Caki2 (cell line): ENCODE measurements around the gene ZDHHC19. TPM values are rescaled to one million over a fixed set of nuclear protein-coding genes. Genes with fewer than 3 reads are reported as not detected.
"Not testable (repeated sequence)": the region's sequence is repeated elsewhere in the genome, so short reads cannot be mapped to it uniquely, and the experiment has no call there.

Source experiments
- DNase-seq: peaks from one replicate; pipeline ENCODE4 v3.0.0-alpha.2; 2015; ENCODE audit warnings: low read depth
- in situ Hi-C: cut with HindIII; loops from 2 replicates; pipeline ENCODE4 v1.10.0; 2016; ENCODE audit warnings: low sequenced_read_pairs, low pct_unique_long_range_greater_than_20kb, mixed read lengths
- total RNA-seq: library from RNA; depleted of rRNA; stranded (reverse); fragments of >200 nt; shearing (Covaris generic); gene quantifications from 2 replicates; pipeline ENCODE4 v1.2.3, GENCODE V29; 2014; ENCODE audit warnings: low replicate concordance; rRNA removed

Gene ZDHHC19
- total RNA-seq, result not detected in 2 replicates

GRCh38 chr3:196210673-196211556, at the start of gene ZDHHC19:
Gene ZDHHC19 (minus strand): TSS chr3:196211400. CDS start chr3:196211315, 85 bp downstream.
- DNase-seq, result no peak
- in situ Hi-C loops, result no loop called here

- no peak for DNase-seq
- in situ Hi-C loops, result no loop called here
Observed at GRCh38 chr3:196260784-196261183, 49.6 kb upstream of the ZDHHC19 start.

GRCh38 chr3:196255776-196256175, 44.6 kb upstream of the ZDHHC19 start:
- in situ Hi-C loops, result no loop called here
- DNase-seq, result no peak

DNA sequence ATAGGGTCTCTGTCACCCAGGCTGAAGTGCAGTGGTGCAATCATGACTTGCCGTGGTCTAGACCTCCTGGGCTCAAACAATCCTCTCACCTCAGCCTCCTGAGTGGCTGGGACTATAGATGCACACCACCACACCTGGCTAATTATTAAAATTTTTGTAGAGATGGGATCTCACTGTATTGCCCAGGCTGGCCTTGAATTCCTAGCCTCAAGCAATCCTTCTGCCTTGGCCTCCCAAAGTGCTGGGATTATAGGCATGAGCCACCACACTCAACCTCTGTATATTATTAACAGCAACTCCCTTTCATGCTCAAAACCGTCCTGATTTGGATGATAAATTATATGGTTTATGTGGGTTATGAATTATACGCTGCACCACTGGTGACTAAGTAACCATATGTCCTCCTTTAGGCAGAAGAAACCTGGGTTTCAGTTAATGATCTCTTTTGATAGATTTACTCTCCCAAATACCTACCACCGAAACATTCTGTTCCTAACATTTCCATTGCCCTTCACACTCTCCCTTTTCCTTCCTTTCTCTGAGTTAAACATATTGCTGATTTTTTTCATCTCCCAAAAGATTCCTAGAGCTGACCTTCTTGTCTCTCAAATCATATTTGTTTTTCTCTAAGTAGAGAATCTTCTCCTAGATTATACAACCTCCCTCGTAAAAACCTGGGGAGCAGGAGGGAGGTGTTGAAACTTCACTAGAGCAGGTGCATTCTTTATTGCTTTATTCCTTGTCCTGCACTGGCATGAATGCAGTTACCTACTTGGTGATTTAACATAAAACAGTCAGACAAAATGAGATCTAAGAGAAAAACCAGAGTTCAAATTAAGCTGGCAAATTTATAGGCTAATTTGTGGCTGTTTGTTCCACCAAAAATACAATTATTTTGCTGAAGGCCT, 43.4 kb upstream of the ZDHHC19 start:
- in situ Hi-C loops, result no loop called here
- DNase-seq, result no peak

DNA sequence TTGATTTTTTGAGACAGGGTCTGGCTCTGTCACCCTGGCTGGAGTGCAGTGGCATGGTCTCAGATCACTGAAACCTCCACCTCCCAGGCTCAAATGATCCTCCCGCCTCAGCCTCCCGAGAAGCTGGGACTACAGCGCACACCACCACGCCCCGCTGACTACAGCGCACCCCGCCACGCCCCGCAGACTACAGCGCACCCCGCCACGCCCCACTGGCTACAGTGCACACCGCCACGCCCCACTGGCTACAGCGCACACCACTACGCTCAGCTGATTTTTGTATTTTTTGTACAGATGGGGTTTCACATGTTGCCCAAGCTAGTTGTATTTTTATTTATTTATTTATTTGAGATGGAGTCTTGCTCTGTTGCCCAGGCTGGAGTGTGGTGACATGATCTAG, 40.7 kb upstream of the ZDHHC19 start:
- in situ Hi-C loops, result no loop called here
- DNase-seq, result no peak

- DNase-seq, result no peak
- in situ Hi-C loops, result no loop called here
Observed at GRCh38 chr3:196246612-196247308, 35.6 kb upstream of the ZDHHC19 start.

DNA sequence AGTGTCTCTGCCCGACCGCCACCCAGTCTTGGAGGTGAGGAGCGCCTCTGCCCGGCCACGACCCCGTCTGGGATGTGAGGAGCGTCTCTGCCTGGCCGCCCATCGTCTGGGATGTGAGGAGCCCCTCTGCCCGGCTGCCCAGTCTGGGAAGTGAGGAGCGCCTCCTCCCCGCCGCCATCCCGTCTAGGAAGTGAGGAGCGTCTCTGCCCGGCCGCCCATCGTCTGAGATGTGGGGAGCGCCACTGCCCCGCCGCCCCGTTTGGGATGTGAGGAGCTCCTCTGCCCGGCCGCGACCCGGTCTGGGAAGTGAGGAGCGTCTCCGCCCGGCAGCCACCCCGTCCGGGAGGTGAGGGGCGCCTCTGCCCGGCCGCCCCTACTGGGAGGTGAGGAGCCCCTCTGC, 33.0 kb upstream of the ZDHHC19 start:
- DNase-seq, in situ Hi-C loops: not testable (repeated sequence)

DNA sequence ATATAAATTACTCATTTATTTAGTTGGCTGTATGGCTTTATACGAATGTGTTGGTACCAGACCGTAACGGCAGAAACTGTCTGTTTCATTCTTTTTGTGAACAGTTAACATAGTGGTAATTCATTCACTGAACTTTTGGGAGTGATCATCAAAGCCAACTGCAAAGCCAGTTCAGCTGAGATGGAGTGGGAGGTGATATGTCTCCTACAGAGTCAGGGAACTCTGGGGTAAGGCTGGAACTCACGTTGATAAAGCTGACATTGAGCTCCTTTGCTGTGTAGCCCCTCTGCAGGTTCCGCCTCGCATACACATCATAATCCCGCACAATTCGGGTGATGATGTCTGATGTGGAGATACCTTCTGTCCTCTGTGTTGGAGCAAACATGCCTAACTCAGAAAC, 30.5 kb upstream of the ZDHHC19 start:
- in situ Hi-C loops, result no loop called here
- DNase-seq, result no peak

DNA sequence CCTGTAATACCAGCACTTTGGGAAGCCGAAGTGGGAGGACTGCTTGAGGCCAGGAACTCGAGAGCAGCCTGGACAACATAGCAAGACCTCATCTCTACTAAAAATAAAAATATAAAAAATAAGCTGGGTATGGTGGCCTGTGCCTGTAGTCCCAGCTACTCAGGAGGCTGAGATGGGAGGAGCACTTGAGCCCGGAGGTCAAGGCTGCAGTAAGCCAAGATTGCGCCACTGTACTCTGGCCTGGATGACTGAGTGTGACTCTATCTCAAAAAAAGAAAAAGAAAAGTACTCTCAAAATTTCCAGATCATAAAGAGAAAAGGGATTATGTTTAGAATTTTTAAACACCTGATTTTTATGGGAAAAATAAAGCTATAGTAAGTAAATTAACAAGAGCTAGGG, 29.2 kb upstream of the ZDHHC19 start:
- in situ Hi-C loops, result no loop called here
- DNase-seq, result no peak

GRCh38 chr3:196238612-196239560, 27.7 kb upstream of the ZDHHC19 start:
- in situ Hi-C loops, result no loop called here
- no peak for DNase-seq

GRCh38 chr3:196237203-196237602, 26.0 kb upstream of the ZDHHC19 start:
- in situ Hi-C loops, result no loop called here
- no peak for DNase-seq

- no peak for DNase-seq
- in situ Hi-C loops, result no loop called here
Observed at GRCh38 chr3:196236223-196236622, 25.0 kb upstream of the ZDHHC19 start.

DNA sequence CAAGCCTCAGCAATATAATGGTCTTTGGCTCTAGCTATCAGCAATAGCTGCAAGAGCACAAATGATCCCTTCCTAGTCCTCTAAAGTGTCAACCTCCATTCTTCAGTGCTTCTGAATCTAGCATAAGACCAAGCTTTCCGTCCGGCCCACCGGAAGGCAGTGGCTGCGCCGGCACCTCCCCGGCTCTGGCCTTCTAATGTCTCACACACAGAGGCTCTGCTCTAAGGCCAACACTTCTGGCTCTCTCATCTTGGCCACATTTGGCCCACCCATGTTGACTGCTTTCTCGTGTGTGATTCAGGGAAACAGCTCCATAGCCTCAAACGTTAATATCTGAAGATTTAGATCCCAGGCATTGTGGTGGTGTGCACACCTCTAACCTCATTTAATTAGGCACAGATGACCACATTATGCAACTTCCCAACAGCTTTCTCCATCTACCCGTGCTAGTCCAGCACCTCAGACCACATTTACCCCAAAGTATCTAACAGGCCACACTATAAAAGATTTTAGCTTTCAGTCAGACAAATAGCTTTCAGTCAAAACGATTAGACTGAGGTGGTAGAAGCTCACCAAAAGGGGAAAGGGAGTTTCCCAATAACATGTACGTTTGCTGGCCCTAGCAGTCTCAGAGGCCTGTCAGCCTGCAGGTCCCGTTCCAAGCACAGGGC, 24.4 kb upstream of the ZDHHC19 start:
- DNase-seq, result no peak
- in situ Hi-C loops, result no loop called here

DNA sequence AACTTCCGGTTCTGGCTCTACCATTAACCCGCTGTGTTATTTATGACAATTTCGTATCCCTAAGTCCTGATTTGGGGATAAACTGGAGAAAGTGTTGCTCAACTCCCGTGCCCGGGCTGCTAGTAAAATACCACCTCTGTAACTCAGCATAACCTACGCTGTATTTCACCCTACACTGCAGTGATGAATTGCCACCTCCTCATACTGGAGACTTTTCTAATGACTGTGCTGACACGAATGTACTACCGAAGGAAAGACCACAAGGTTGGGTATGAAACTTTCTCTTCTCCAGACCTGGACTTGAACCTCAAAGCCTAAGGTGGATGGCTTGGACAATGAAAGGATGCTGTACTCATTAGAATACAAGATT, 21.7 kb upstream of the ZDHHC19 start:
- DNase-seq, result no peak
- in situ Hi-C loops, result no loop called here

GRCh38 chr3:196232154-196232881, 21.1 kb upstream of the ZDHHC19 start:
- in situ Hi-C loops, result no loop called here
- DNase-seq, result no peak

DNA sequence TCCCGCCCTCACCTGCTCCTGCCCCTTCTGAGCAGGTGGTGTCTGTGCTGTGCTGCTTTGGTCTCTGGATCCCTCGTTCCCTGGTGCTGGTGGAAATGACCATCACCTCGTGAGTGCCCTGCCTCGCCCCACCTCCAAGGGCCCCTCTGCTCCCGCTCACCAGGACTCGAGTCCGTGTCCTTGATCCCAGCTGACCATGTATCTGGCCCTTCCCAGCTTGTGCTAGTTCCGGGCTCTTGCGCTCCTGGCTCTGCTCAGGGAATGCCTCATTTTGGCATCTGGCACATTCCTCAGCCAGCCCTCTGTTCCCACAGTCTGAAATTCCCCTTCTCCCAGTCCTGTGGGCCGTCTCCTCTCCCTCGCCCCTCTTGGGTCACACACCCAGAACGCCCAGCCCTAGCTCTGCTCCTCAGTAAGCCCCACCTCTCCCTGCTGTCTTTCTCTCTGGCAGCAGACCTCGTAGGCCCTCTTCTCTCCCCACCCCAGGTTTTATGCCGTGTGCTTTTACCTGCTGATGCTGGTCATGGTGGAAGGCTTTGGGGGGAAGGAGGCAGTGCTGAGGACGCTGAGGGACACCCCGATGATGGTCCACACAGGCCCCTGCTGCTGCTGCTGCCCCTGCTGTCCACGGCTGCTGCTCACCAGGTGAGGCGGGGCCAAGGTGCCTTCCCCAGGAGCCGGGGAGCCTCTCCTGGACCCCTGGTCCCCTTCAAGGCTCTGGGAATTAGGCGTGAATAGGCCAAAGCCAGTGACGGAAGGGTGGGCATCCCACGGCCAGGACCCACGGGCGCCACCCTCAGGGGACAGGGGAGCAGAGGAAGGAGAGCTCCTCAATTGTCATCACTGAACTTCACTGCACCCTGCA, 16.7 kb upstream of the ZDHHC19 start:
- no peak for DNase-seq
- in situ Hi-C loops, result no loop called here
